K562 (cell line): ENCODE results near the gene NINL. TPM values are rescaled to one million over a fixed set of nuclear protein-coding genes. Genes with fewer than 3 reads are reported as not detected.

Source experiments
- ATAC-seq: fragments of 200-7000 bp; cut with Tn5 transposase; 3 replicates; pipeline ENCODE4 v1.9.1; 2020; ENCODE audit warnings: moderate library complexity
- BruUV-seq: library from RNA; stranded (reverse); fragments of 400-500 nt; replicated peaks from 2 replicates; lab custom pipeline; 2021; lab: Mats Ljungman, UMichigan
- CTCF ChIA-PET: fragments of 300-600 bp; formaldehyde crosslinking; extraction: SDS; loops from one replicate; lab custom pipeline; 2021; ENCODE audit warnings: low intra/inter-chr PET ratio; lab: Yijun Ruan, JAX
- POLR2A ChIA-PET: fragments of 300-600, 350-650 bp; sonication (Branson Sonifier 250); formaldehyde crosslinking; extraction: SDS; loops from one replicate; lab custom pipeline; 2021; ENCODE audit warnings: antibody characterized with exemption, inconsistent platforms; lab: Yijun Ruan, JAX
- DNase-seq, 4 experiments: peaks; one replicate each; pipeline versions ENCODE4 v3.0.0 to v3.0.0-alpha.2; 2011 to 2018; ENCODE audit warnings: low spot score in 3 of 4, mixed read lengths in 3 of 4; ENCODE audit errors: extremely low read depth in 1 of 4
- FAIRE-seq: peaks from 2 replicates; lab custom pipeline; 2011; peaks lifted over from hg19 to GRCh38; lab: Jason Lieb, UNC
- H2AFZ ChIP-seq: 2 replicates; pipeline ENCODE4 v1.6.0; 2011; ENCODE audit warnings: low read depth, low read length, control low read depth, inconsistent platforms
- H3K27ac ChIP-seq: fragments of 200-600 bp; 3 replicates; pipeline ENCODE4 v1.8.0; 2011; ENCODE audit warnings: low read depth, mild to moderate bottlenecking, control low read depth, inconsistent platforms, low read length, moderate library complexity, mixed read lengths; ENCODE audit errors: extremely low read depth
- H3K27me3 ChIP-seq, 2 experiments: fragments of 300-600 bp in 1 of 2; 2 replicates in 1 of 2; 3 replicates in 1 of 2; pipeline versions ENCODE4 v1.6.0 to v1.8.0; 2011; ENCODE audit warnings: inconsistent platforms in 2 of 2, low read length in 2 of 2, mild to moderate bottlenecking in 1 of 2, mixed read lengths in 1 of 2, moderate library complexity in 1 of 2; ENCODE audit not compliant: control insufficient read depth in 2 of 2, insufficient read depth in 2 of 2
- H3K36me3 ChIP-seq: fragments of 300-600 bp; 3 replicates; pipeline ENCODE4 v1.8.0; 2011; ENCODE audit warnings: mild to moderate bottlenecking, low read length, inconsistent platforms; ENCODE audit not compliant: control insufficient read depth, insufficient read depth
- H3K4me1 ChIP-seq, 2 experiments: fragments of 200-600 bp in 1 of 2; replicated peaks in 1 of 2; 2 replicates in 1 of 2; 3 replicates in 1 of 2; pipeline versions ENCODE4 v1.5.1 to v1.8.0; 2011; ENCODE audit warnings: inconsistent platforms in 2 of 2, low read length in 2 of 2, mild to moderate bottlenecking in 1 of 2, mixed read lengths in 1 of 2, moderate library complexity in 1 of 2; ENCODE audit not compliant: control insufficient read depth in 2 of 2, insufficient read depth in 2 of 2
- H3K4me2 ChIP-seq: 2 replicates; pipeline ENCODE4 v1.6.1; 2011; ENCODE audit warnings: low read length, control low read depth, inconsistent platforms, mixed read lengths; ENCODE audit not compliant: insufficient read depth
- H3K4me3 ChIP-seq: fragments of 200-600 bp; sonication (generic), shearing (Covaris generic); 2 replicates; pipeline ENCODE4 v1.5.1; 2016; ENCODE audit warnings: control low read depth, inconsistent platforms
- H3K79me2 ChIP-seq: fragments of 200-600 bp; 3 replicates; pipeline ENCODE4 v1.8.0; 2011; ENCODE audit warnings: low read length, inconsistent platforms; ENCODE audit not compliant: control insufficient read depth, insufficient read depth
- H3K9ac ChIP-seq, 2 experiments: 2 replicates each; pipeline versions ENCODE4 v1.6.0 to v1.6.1; 2011; ENCODE audit warnings: low read depth in 2 of 2, low read length in 2 of 2, control low read depth in 1 of 2, inconsistent platforms in 1 of 2, mild to moderate bottlenecking in 1 of 2, mixed read lengths in 1 of 2; ENCODE audit not compliant: insufficient read depth in 1 of 2
- H3K9me1 ChIP-seq: one replicate; pipeline ENCODE4 v1.6.0; 2011; ENCODE audit warnings: inconsistent platforms, mild to moderate bottlenecking, low read length, moderate library complexity; ENCODE audit not compliant: control insufficient read depth, insufficient read depth
- H3K9me3 ChIP-seq: replicated peaks from 2 replicates; pipeline ENCODE4 v1.5.1; 2011; ENCODE audit warnings: low read depth, low read length, inconsistent platforms; ENCODE audit not compliant: control insufficient read depth, insufficient read depth
- H4K20me1 ChIP-seq: replicated peaks from 2 replicates; pipeline ENCODE4 v1.6.1; 2011; ENCODE audit warnings: low read length, inconsistent platforms, mixed read lengths; ENCODE audit not compliant: control insufficient read depth, insufficient read depth
- ATF1 ChIP-seq, 2 experiments: fragments of 450-650 bp in 1 of 2; IDR thresholded peaks; 2 replicates each; pipeline ENCODE4 v1.6.1; 2016; ENCODE audit warnings: missing compliant biosample characterization in 1 of 2, missing genetic modification characterization in 1 of 2
- CBX5 ChIP-seq: IDR thresholded peaks from 2 replicates; pipeline ENCODE4 v1.6.1; 2014; ENCODE audit warnings: low read depth, borderline replicate concordance
- CHD1 ChIP-seq: fragments of 200-600 bp; sonication (generic); IDR thresholded peaks from one replicate; pipeline ENCODE4 v1.6.1; 2012; ENCODE audit warnings: mild to moderate bottlenecking, moderate library complexity, low read length, inconsistent platforms
- FUS ChIP-seq: fragments of 200-400 bp; formaldehyde crosslinking; optimal IDR thresholded peaks from 2 replicates; pipeline ENCODE3; 2017; ENCODE audit warnings: low read depth, low read length
- HNRNPL ChIP-seq: fragments of 200-400 bp; formaldehyde crosslinking; IDR thresholded peaks from 2 replicates; pipeline ENCODE4 v1.6.1; 2017; ENCODE audit warnings: low read depth, mild to moderate bottlenecking, low read length
- IFI16 ChIP-seq: fragments of 250-450 bp; sonication (Bioruptor Pico); IDR thresholded peaks from 2 replicates; pipeline ENCODE4 v2.1.2; 2022; ENCODE audit warnings: mild to moderate bottlenecking, inconsistent platforms
- KDM4B ChIP-seq, 2 experiments: fragments of 450-650 bp in 1 of 2; sonication (generic) in 1 of 2; IDR thresholded peaks; 2 replicates each; pipeline ENCODE4 v1.6.1; 2016 to 2017; ENCODE audit warnings: borderline replicate concordance in 2 of 2, antibody characterized with exemption in 1 of 2, low read depth in 1 of 2, mild to moderate bottlenecking in 1 of 2
- KLF13 ChIP-seq: fragments of 450-650 bp; IDR thresholded peaks from 2 replicates; pipeline ENCODE4 v1.6.1; 2016; ENCODE audit warnings: missing genetic modification characterization, low read depth, mild to moderate bottlenecking, missing compliant biosample characterization, moderate library complexity, borderline replicate concordance
- MAFF ChIP-seq: IDR thresholded peaks from 2 replicates; pipeline ENCODE4 v1.6.1; 2012; ENCODE audit warnings: low read length, improper control_type of control experiment
- MEF2D ChIP-seq: conservative IDR thresholded peaks from 2 replicates; pipeline ENCODE4 v1.6.1; 2016; ENCODE audit warnings: low read depth, missing genetic modification characterization, missing compliant biosample characterization
- MTA3 ChIP-seq: fragments of 450-650 bp; formaldehyde crosslinking; IDR thresholded peaks from 2 replicates; pipeline ENCODE4 v1.6.1; 2017; ENCODE audit warnings: mild to moderate bottlenecking, borderline replicate concordance
- PHF8 ChIP-seq: fragments of 200-600 bp; sonication (generic); IDR thresholded peaks from 2 replicates; pipeline ENCODE4 v1.6.1; 2012; ENCODE audit warnings: mixed run types, mild to moderate bottlenecking, inconsistent platforms, low read length, moderate library complexity, borderline replicate concordance
- POLR3G ChIP-seq: IDR thresholded peaks from 2 replicates; pipeline ENCODE4 v1.6.1; 2011; ENCODE audit not compliant: insufficient read length, insufficient replicate concordance; ENCODE audit errors: extremely low read depth
- PPARD ChIP-seq: fragments of 250-450 bp; sonication (Bioruptor Pico); IDR thresholded peaks from 2 replicates; pipeline ENCODE4 v1.8.0; 2022; ENCODE audit warnings: inconsistent platforms, mild to moderate bottlenecking, moderate library complexity
- WGBS: fragments of 100-300 bp; shearing (Covaris generic); methylation state at CpG from one replicate; pipeline ENCODE4 v1.1.6; 2016; ENCODE audit warnings: low coverage, mixed read lengths; ENCODE audit not compliant: insufficient coverage; ENCODE audit errors: missing lambda C conversion rate; 5-methylcytosine and 5-hydroxymethylcytosine counted together
- in situ Hi-C: fragments of 300-500 bp; cut with MboI; formaldehyde crosslinking; loops from 4 replicates; pipeline ENCODE4 v1.15.0; 2018; ENCODE audit warnings: inconsistent platforms, mixed read lengths
- intact Hi-C: fragments of 100-400 bp; cut with micrococcal nuclease; formaldehyde crosslinking; loops from 2 replicates; pipeline ENCODE4 v1.14.2; 2022
- polyA plus RNA-seq, 8 experiments: library from polyadenylated mRNA; depleted of rRNA in 4 of 8; stranded (reverse) in 5 of 8; unstranded in 3 of 8; fragments of >200 nt; fragmentation: Nextera tagmentation in 2 of 8; fragmentation: Illumina TruSeq in 1 of 8; extraction: Ambion mirVana in 2 of 8; extraction: Trizol in 1 of 8; gene quantifications; 2 replicates each; pipeline versions ENCODE4 v1.2.1 to v1.2.3, GENCODE V29; 2011 to 2014; ENCODE audit warnings: inconsistent platforms in 1 of 8, missing spikeins in 1 of 8
- total RNA-seq, 7 experiments: library from RNA; depleted of rRNA in 6 of 7; stranded (reverse); fragments of >200 nt in 6 of 7; fragmentation: Illumina TruSeq in 2 of 7; extraction: Trizol in 2 of 7; gene quantifications; 2 replicates each; pipeline versions ENCODE4 v1.2.1 to v1.2.3, GENCODE V29; 2011 to 2021; ENCODE audit warnings: low replicate concordance in 1 of 7
- TF ChIP-seq, protein P1 (sequence below): fragments of 250-450 bp; sonication (Bioruptor Pico); IDR thresholded peaks from 2 replicates; pipeline ENCODE4 v1.8.0; 2022; ENCODE audit warnings: inconsistent platforms, mild to moderate bottlenecking, moderate library complexity, borderline replicate concordance
- TF ChIP-seq, protein P2 (sequence below): fragments of 450-650 bp; formaldehyde crosslinking; IDR thresholded peaks from 2 replicates; pipeline ENCODE4 v1.4.0; 2022; ENCODE audit warnings: mild to moderate bottlenecking, moderate library complexity
- TF ChIP-seq, protein P3 (sequence below): conservative IDR thresholded peaks from 2 replicates; pipeline ENCODE4 v1.6.1; 2011; ENCODE audit warnings: low read depth, mild to moderate bottlenecking, low read length; ENCODE audit not compliant: control insufficient read depth

Gene NINL
- total and polyA plus RNA-seq, 9 of the 15 experiments (the other 6 are each of a cell fraction or from before 2014, with no cell fraction given): 0.03 to 0.22 (median 0.05) TPM; not detected in 5

DNA sequence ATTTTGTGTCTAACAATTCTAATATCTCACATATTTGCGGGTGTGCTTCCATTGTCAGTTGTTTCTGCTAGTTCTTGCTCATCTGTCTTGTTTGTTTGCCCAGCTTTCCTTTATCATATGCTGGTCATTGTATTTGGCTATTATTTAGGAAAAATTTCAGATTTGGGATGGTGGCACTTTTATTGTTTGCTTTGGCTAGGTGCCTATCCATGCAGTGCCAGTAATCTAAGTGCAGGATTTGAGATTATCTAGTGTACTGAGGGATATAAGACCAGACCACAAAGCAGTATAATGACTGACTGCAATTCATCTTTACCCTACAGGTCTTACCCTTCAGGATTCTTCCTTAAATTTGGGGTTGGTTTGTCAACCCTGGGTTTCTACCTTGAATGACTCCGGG is 63.9 kb downstream of the NINL start (continued):
- TF ChIP-seq ATF1 (CRISPR knock-in tag; IDR thresholded peaks at IDR 0.05) (no peak), ATF1 (tag; IDR thresholded peaks at IDR 0.05) (no peak), CHD1 (no peak), MAFF (no peak)
- TF ChIP-seq, protein P1, sequence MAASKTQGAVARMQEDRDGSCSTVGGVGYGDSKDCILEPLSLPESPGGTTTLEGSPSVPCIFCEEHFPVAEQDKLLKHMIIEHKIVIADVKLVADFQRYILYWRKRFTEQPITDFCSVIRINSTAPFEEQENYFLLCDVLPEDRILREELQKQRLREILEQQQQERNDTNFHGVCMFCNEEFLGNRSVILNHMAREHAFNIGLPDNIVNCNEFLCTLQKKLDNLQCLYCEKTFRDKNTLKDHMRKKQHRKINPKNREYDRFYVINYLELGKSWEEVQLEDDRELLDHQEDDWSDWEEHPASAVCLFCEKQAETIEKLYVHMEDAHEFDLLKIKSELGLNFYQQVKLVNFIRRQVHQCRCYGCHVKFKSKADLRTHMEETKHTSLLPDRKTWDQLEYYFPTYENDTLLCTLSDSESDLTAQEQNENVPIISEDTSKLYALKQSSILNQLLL (CRISPR knock-in tag): no peak

DNA sequence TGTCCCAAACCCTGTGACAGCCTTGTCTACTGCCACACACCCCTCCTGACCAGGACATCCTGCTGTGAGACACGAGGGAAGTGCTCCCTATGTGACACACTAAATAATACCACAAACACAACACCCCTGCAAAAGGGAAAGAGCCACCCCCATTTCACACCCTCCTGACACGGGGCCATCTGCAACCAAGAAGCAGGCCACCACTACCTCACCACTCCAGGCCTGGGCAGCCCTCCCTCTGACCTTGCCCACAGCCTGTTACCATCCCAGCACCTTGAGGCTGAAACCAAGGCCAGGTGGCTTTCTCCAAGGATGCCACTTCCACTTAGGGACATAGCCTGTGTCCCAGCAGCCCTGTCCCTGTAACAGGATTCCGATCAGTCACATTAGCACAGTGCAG is 68.2 kb downstream of the NINL start:
- ChIA-PET POLR2A (no interaction called here), CTCF (no interaction called here)
- no peaks in the 10 kb centered on the region for H3K4me1 ChIP-seq
- no peaks in the 10 kb centered on the region for H3K9me1 ChIP-seq
- intact Hi-C loops (no loop called here), in situ Hi-C loops (no loop called here)
- H3K9me3 ChIP-seq: no peaks in the 10 kb centered on the region
- TF ChIP-seq, protein P2, sequence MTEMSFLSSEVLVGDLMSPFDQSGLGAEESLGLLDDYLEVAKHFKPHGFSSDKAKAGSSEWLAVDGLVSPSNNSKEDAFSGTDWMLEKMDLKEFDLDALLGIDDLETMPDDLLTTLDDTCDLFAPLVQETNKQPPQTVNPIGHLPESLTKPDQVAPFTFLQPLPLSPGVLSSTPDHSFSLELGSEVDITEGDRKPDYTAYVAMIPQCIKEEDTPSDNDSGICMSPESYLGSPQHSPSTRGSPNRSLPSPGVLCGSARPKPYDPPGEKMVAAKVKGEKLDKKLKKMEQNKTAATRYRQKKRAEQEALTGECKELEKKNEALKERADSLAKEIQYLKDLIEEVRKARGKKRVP: no peak
- TF ChIP-seq KDM4B (IDR thresholded peaks at IDR 0.05; ENCODE audit: borderline replicate concordance in 2 of 2, low read depth in 1 of 2) (no peak), IFI16 (no peak), MTA3 (no peak), POLR3G (no peak), PPARD (CRISPR knock-in tag) (no peak), MEF2D (tag) (no peak), PHF8 (no peak), KLF13 (tag) (no peak), FUS (no peak), CBX5 (no peak), HNRNPL (no peak)
- TF ChIP-seq, protein P3, sequence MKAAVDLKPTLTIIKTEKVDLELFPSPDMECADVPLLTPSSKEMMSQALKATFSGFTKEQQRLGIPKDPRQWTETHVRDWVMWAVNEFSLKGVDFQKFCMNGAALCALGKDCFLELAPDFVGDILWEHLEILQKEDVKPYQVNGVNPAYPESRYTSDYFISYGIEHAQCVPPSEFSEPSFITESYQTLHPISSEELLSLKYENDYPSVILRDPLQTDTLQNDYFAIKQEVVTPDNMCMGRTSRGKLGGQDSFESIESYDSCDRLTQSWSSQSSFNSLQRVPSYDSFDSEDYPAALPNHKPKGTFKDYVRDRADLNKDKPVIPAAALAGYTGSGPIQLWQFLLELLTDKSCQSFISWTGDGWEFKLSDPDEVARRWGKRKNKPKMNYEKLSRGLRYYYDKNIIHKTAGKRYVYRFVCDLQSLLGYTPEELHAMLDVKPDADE: no peak
- no peak overlapping the region for H3K9ac ChIP-seq
- H3K27me3 ChIP-seq: no peaks in the 10 kb centered on the region; a peak in 1 of 5 replicates
- no peaks in the 10 kb centered on the region for H4K20me1 ChIP-seq
- H3K4me2 ChIP-seq: no peak overlapping the region
- no peak for FAIRE-seq
- no peaks in the 10 kb centered on the region for H3K36me3 ChIP-seq
- DNase-seq: no peak
- no peak overlapping the region for H3K27ac ChIP-seq
- H3K4me3 ChIP-seq: no peak overlapping the region
- no TSS peak for BruUV-seq
- 0% methylated on average over 2 of the region's 3 CpGs for whole genome bisulfite sequencing
- H2AFZ ChIP-seq: no peak overlapping the region
- no peaks in the 10 kb centered on the region for H3K79me2 ChIP-seq
- no peak for ATAC-seq
